T-helper 2 cell (primary cell): ENCODE measurements around the gene SNRPB.

ENCODE experiments used
- DNase-seq, 5 experiments: peaks; one replicate each; pipeline versions ENCODE4 v3.0.0 to v3.0.0-alpha.2; 2012 to 2022

The SNRPB gene

GRCh38 chr20:2418388-2418787, 52.2 kb downstream of the SNRPB start:
- DNase-seq = no peak

- no peak for DNase-seq
Measured at GRCh38 chr20:2417213-2417541, 53.4 kb downstream of the SNRPB start.

GRCh38 chr20:2416541-2417212, 53.9 kb downstream of the SNRPB start:
- no peak for DNase-seq
